HepG2 (cell line): Measurements from ENCODE around the gene UGT1A7. TPM values are rescaled to one million over a fixed set of nuclear protein-coding genes. Genes with fewer than 3 reads are reported as not detected.
A peak's percentile ranks its signal among the peaks of the same experiment; 100 is the strongest.

Source experiments
- ARNT ChIP-seq: fragments of 450-650 bp; IDR thresholded peaks from 2 replicates; pipeline ENCODE4 v1.6.1; 2017
- BHLHE40 ChIP-seq: IDR thresholded peaks from 2 replicates; pipeline ENCODE4 v1.6.1; 2011; ENCODE audit warnings: low read length, improper control_type of control experiment
- ELK4 ChIP-seq: sonication (generic); formaldehyde crosslinking; IDR thresholded peaks from 2 replicates; pipeline ENCODE4 v1.9.0; 2021; ENCODE audit warnings: missing genetic modification reagents, borderline replicate concordance
- ETV6 ChIP-seq: sonication (generic); formaldehyde crosslinking; conservative IDR thresholded peaks from 2 replicates; pipeline ENCODE4 v1.4.0; 2020; ENCODE audit warnings: missing genetic modification reagents
- FUBP1 ChIP-seq: sonication (generic); formaldehyde crosslinking; IDR thresholded peaks from 2 replicates; pipeline ENCODE4 v1.5.1; 2020; ENCODE audit warnings: missing genetic modification reagents, mild to moderate bottlenecking, borderline replicate concordance
- GLI4 ChIP-seq: sonication (generic); formaldehyde crosslinking; IDR thresholded peaks from 2 replicates; pipeline ENCODE4 v1.5.1; 2020; ENCODE audit warnings: missing genetic modification reagents, mild to moderate bottlenecking, moderate library complexity, borderline replicate concordance
- MATR3 ChIP-seq: sonication (generic); formaldehyde crosslinking; IDR thresholded peaks from 2 replicates; pipeline ENCODE4 v1.4.0; 2020; ENCODE audit warnings: missing genetic modification reagents
- NAIF1 ChIP-seq: sonication (generic); formaldehyde crosslinking; IDR thresholded peaks from 2 replicates; pipeline ENCODE4 v1.5.0; 2020; ENCODE audit warnings: mild to moderate bottlenecking, missing genetic modification reagents, borderline replicate concordance
- PAF1 ChIP-seq: IDR thresholded peaks from 2 replicates; pipeline ENCODE4 v1.6.1; 2016; ENCODE audit warnings: missing genetic modification reagents, missing compliant biosample characterization
- RBFOX2 ChIP-seq: fragments of 200-400 bp; formaldehyde crosslinking; IDR thresholded peaks from 2 replicates; pipeline ENCODE4 v1.6.1; 2017; ENCODE audit warnings: low read depth, mild to moderate bottlenecking, low read length
- SSRP1 ChIP-seq: IDR thresholded peaks from 2 replicates; pipeline ENCODE4 v1.6.1; 2016; ENCODE audit warnings: control low read depth
- U2AF2 ChIP-seq: fragments of 200-400 bp; formaldehyde crosslinking; IDR thresholded peaks from 2 replicates; pipeline ENCODE4 v1.6.1; 2017; ENCODE audit warnings: low read depth, mild to moderate bottlenecking, low read length
- ZBTB37 ChIP-seq: sonication (generic); formaldehyde crosslinking; IDR thresholded peaks from 2 replicates; pipeline ENCODE4 v1.4.0; 2020; ENCODE audit warnings: mild to moderate bottlenecking, missing genetic modification reagents
- ZHX2 ChIP-seq, 2 experiments: sonication (generic) in 1 of 2; formaldehyde crosslinking in 1 of 2; IDR thresholded peaks; 2 replicates each; pipeline versions ENCODE4 v1.6.1 to v1.9.0; 2014 to 2022; ENCODE audit warnings: antibody characterized with exemption in 1 of 2, borderline replicate concordance in 1 of 2, inconsistent platforms in 1 of 2, low read depth in 1 of 2, missing genetic modification reagents in 1 of 2
- ZIK1 ChIP-seq: sonication (generic); formaldehyde crosslinking; IDR thresholded peaks from 2 replicates; pipeline ENCODE4 v1.5.0; 2020; ENCODE audit warnings: mild to moderate bottlenecking, low read depth, missing genetic modification reagents, borderline replicate concordance
- ZNF501 ChIP-seq: sonication (generic); formaldehyde crosslinking; IDR thresholded peaks from 2 replicates; pipeline ENCODE4 v1.5.1; 2020; ENCODE audit warnings: mild to moderate bottlenecking, moderate library complexity, missing genetic modification reagents
- ZNF704 ChIP-seq: sonication (generic); formaldehyde crosslinking; IDR thresholded peaks from 2 replicates; pipeline ENCODE4 v1.8.1; 2023; ENCODE audit warnings: mild to moderate bottlenecking, inconsistent platforms, moderate library complexity, missing genetic modification reagents, borderline replicate concordance
- polyA plus RNA-seq, 8 experiments: library from polyadenylated mRNA; depleted of rRNA in 3 of 8; stranded (reverse) in 7 of 8; unstranded in 1 of 8; fragments of >200 nt; fragmentation: Illumina TruSeq in 4 of 8; extraction: Trizol in 4 of 8; gene quantifications; 2 replicates each; pipeline versions ENCODE4 v1.2.1 to v1.2.3, GENCODE V29; 2011 to 2016; ENCODE audit warnings: low read depth in 4 of 8, missing spikeins in 1 of 8, mixed read lengths in 1 of 8; ENCODE audit not compliant: insufficient read depth in 1 of 8
- total RNA-seq, 5 experiments: library from RNA; depleted of rRNA; stranded (reverse); fragments of >200 nt; fragmentation: Illumina TruSeq; extraction: Trizol; gene quantifications; 2 replicates each; pipeline ENCODE4 v1.2.3, GENCODE V29; 2016; ENCODE audit warnings: low read depth in 1 of 5

The UGT1A7 gene
- total and polyA plus RNA-seq, 2 of the 13 experiments (the other 11 are each of a cell fraction or from before 2014, with no cell fraction given) = not detected

GRCh38 chr2:233711312-233712008, 29.8 kb downstream of the UGT1A7 start (continued):
- no peak for TF ChIP-seq ZIK1
- no peak for TF ChIP-seq RBFOX2
- TF ChIP-seq U2AF2 = no peak
- TF ChIP-seq ZNF704 (CRISPR knock-in tag) = no peak
- TF ChIP-seq MATR3 (CRISPR knock-in tag) = no peak
- TF ChIP-seq ETV6 (CRISPR knock-in tag) = no peak
- TF ChIP-seq BHLHE40 = no peak; the same call in 1 of the 2 replicates
- no peak for TF ChIP-seq ELK4 (CRISPR knock-in tag)
- TF ChIP-seq SSRP1 = no peak
- TF ChIP-seq ZHX2 (IDR thresholded peaks at IDR 0.05; ENCODE audit: low read depth) = no peak
- TF ChIP-seq ZHX2 (CRISPR knock-in tag; IDR thresholded peaks at IDR 0.05; ENCODE audit: borderline replicate concordance) = no peak
- TF ChIP-seq ARNT = no peak
- no peak for TF ChIP-seq ZBTB37 (CRISPR knock-in tag)
- no peak for TF ChIP-seq FUBP1 (CRISPR knock-in tag)
- no peak for TF ChIP-seq PAF1 (CRISPR knock-in tag)
- 0 out of 2 replicates have a peak, but pooled peaks have one; percentile 51 for TF ChIP-seq GLI4 (CRISPR knock-in tag)
- no peak for TF ChIP-seq NAIF1 (CRISPR knock-in tag)
- TF ChIP-seq ZNF501 (CRISPR knock-in tag) = 0 out of 2 replicates have a peak, but pooled peaks have one; percentile 25
